ENCODE measurements around the gene TMEM163. TPM values are rescaled to one million over a fixed set of nuclear protein-coding genes. Genes with fewer than 3 reads are reported as not detected.
A peak's percentile ranks its signal among the peaks of the same experiment; 100 is the strongest.

Gene TMEM163
- total and polyA plus RNA-seq, 2 donors (not counting 3 experiments of a cell fraction or from before 2014, with no cell fraction given), result 1.0 to 2.8 TPM

DNA sequence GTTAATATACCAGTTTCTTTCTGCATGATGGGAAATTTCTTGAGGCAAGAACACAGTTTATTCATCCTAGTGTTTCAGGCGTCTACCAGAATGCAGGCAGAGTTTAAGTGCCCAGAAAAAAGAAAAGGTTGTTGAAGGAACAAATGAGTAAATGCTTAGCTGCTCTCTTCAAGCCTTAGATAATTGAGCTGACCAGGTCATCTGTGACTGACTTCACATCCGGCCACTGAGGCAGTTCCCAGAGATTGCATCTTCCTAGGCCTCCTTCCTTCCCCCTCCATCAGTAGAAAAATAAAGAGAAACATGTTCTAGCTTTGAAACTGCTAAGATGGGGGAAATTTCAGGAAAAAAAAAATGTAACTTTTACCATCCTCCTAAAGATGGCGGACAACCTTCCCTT lies 9.4 kb upstream of the TMEM163 start:
- Histone ChIP-seq H3K27me3 (ENCODE audit: control insufficient read depth in 2 of 2, insufficient read depth in 2 of 2, low read length in 2 of 2) (peaks cover 4 to 8% of the 10 kb centered on the region in 2 experiments), H3K9me1 (replicated peaks; ENCODE audit: control insufficient read depth, extremely low read depth, insufficient read depth, low read length) (no peaks in the 10 kb centered on the region), H2AFZ (ENCODE audit: low read depth, low read length) (no peak overlapping the region), H3K4me1 (ENCODE audit: control insufficient read depth, extremely low read depth, insufficient read depth, low read length) (peaks cover 4% of the 10 kb centered on the region), H3K27ac (ENCODE audit: insufficient read depth, low read depth, low read length) (no peak overlapping the region), H3K79me2 (ENCODE audit: control insufficient read depth, insufficient read depth, low read length) (no peaks in the 10 kb centered on the region), H3K9me3 (replicated peaks; ENCODE audit: control insufficient read depth, insufficient read depth, low read length) (no peaks in the 10 kb centered on the region), H3K4me3 (replicated peaks in 1 of 3; ENCODE audit: insufficient read depth in 1 of 3, low read depth in 1 of 3, low read length in 3 of 3) (no peak overlapping the region), H4K20me1 (replicated peaks; ENCODE audit: control insufficient read depth, extremely low read depth, insufficient read depth, low read length) (no peaks in the 10 kb centered on the region), H3K9ac (replicated peaks; ENCODE audit: extremely low read depth, insufficient read depth, low read length) (no peak overlapping the region), H3K36me3 (ENCODE audit: control insufficient read depth in 2 of 2, extremely low read depth in 1 of 2, insufficient read depth in 2 of 2, low read length in 2 of 2) (no peaks in the 10 kb centered on the region), H3K4me2 (ENCODE audit: insufficient read depth, low read length) (no peak overlapping the region)
- intact Hi-C loops (cut with micrococcal nuclease), result no loop called here
- ChIA-PET POLR2A (no interaction called here), CTCF (interaction anchor here (0.7 kb wide), 1 partner anchor 71 kb away, joined by 3 read pairs; no protein-coding TSS in a partner anchor)
- TF ChIP-seq GATA2 (IDR thresholded peaks at IDR 0.05; ENCODE audit: insufficient read depth, insufficient read length, low read depth, low read length), result peak; percentile 57
- no peak for TF ChIP-seq POLR2A (IDR thresholded peaks at IDR 0.05; ENCODE audit: low read depth, low read length)
- BruUV-seq (replicated peaks), result no TSS peak
- FAIRE-seq (peak; percentile 28), DNase-seq (ENCODE audit: low read depth, low spot score) (no peak)
- dilution Hi-C loops (cut with MboI; ENCODE audit: extremely low pct_ligation_motif_present, low sequenced_read_pairs), result no loop called here

GRCh38 chr2:134727385-134727784 lies 8.6 kb upstream of the TMEM163 start:
- no peaks in the 10 kb centered on the region for H3K36me3 ChIP-seq (ENCODE audit: control insufficient read depth in 2 of 2, extremely low read depth in 1 of 2, insufficient read depth in 2 of 2, low read length in 2 of 2)
- no peak overlapping the region for H3K9ac ChIP-seq (replicated peaks; ENCODE audit: extremely low read depth, insufficient read depth, low read length)
- peaks cover 4 to 15% of the 10 kb centered on the region in 2 experiments for H3K27me3 ChIP-seq (ENCODE audit: control insufficient read depth in 2 of 2, insufficient read depth in 2 of 2, low read length in 2 of 2)
- H3K9me1 ChIP-seq (replicated peaks; ENCODE audit: control insufficient read depth, extremely low read depth, insufficient read depth, low read length), result no peaks in the 10 kb centered on the region
- peaks cover 4% of the 10 kb centered on the region for H3K4me1 ChIP-seq (ENCODE audit: control insufficient read depth, extremely low read depth, insufficient read depth, low read length)
- BruUV-seq (replicated peaks), result no TSS peak
- TF ChIP-seq FOS (IDR thresholded peaks at IDR 0.05; ENCODE audit: borderline replicate concordance, insufficient read depth, low read length), result peak; percentile 87
- TF ChIP-seq EZH2 (IDR thresholded peaks at IDR 0.05; ENCODE audit: borderline replicate concordance, low read depth, low read length, severe bottlenecking), result peak; percentile 34
- TF ChIP-seq CTCF (IDR thresholded peaks at IDR 0.05; ENCODE audit: extremely low read depth in 1 of 2, insufficient read depth in 1 of 2, low read depth in 1 of 2, low read length in 2 of 2), result no peak
- TF ChIP-seq JUN (IDR thresholded peaks at IDR 0.05; ENCODE audit: borderline replicate concordance, insufficient read depth, insufficient read length, low read depth), result peak; percentile 56
- no peaks in the 10 kb centered on the region for H4K20me1 ChIP-seq (replicated peaks; ENCODE audit: control insufficient read depth, extremely low read depth, insufficient read depth, low read length)
- H3K9me3 ChIP-seq (replicated peaks; ENCODE audit: control insufficient read depth, insufficient read depth, low read length), result no peaks in the 10 kb centered on the region
- intact Hi-C loops (cut with micrococcal nuclease) (no loop called here), dilution Hi-C loops (cut with MboI; ENCODE audit: extremely low pct_ligation_motif_present, low sequenced_read_pairs) (no loop called here)
- H3K4me3 ChIP-seq (replicated peaks in 1 of 3; ENCODE audit: insufficient read depth in 1 of 3, low read depth in 1 of 3, low read length in 3 of 3), result no peak overlapping the region
- CTCF ChIA-PET, result no interaction called here
- FAIRE-seq, result peak; percentile 46
- H3K4me2 ChIP-seq (ENCODE audit: insufficient read depth, low read length), result no peak overlapping the region
- H2AFZ ChIP-seq (ENCODE audit: low read depth, low read length), result no peak overlapping the region
- POLR2A ChIA-PET, result no interaction called here
- H3K27ac ChIP-seq (ENCODE audit: insufficient read depth, low read depth, low read length), result no peak overlapping the region
- no peaks in the 10 kb centered on the region for H3K79me2 ChIP-seq (ENCODE audit: control insufficient read depth, insufficient read depth, low read length)
- peak; percentile 52 for DNase-seq (ENCODE audit: low read depth, low spot score)
